Erythroblast (primary cell): ENCODE measurements around the gene PRRC1.

Experiments
- GATA1 ChIP-seq: IDR thresholded peaks from 2 replicates; pipeline ENCODE4 v1.6.1; 2011; ENCODE audit warnings: low read depth, mild to moderate bottlenecking, control low read depth, low read length, moderate library complexity
- POLR2A ChIP-seq: IDR thresholded peaks from 2 replicates; pipeline ENCODE4 v1.6.1; 2011; ENCODE audit warnings: mild to moderate bottlenecking, low read length

DNA sequence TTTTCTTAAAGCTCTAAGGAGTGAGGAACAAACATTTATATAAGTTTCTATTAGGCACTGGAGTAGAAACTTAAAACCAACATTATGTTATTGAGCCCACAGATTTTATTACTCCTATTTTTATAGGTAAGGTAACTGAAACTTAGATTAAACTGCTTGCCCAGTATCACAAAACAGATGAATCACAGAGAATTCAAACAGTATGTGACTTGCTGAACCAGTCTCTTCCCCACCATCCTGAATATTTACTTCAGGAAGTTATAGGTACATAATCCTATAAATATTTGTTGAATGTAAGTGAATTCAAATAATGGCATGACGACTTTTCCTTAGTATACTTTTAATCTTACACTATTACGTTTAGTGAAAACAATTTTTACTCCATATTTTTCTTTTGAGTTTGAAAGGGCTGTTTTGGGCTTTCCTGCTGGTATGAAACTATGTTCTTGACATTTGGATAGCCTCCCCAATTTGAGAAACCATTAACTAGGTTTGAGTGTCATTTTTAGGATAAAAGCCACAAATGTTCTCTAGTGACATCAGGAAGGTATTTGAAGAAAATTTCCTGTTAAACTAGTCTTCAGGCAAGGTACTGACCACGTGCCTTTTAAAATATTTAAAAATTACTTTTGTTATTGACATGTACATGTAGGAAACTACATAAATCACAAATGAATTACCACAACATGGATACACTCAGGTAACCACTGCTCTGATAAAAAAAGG is 39.3 kb downstream of the PRRC1 start:
- TF ChIP-seq POLR2A (no peak), GATA1 (no peak)
